HEK293T (cell line): ENCODE results near the gene DHDH.
"Not testable (repeated sequence)": the region's sequence is repeated elsewhere in the genome, so short reads cannot be mapped to it uniquely, and the experiment has no call there.

ENCODE experiments used
- CTCF ChIA-PET: fragments of 350-600 bp; formaldehyde crosslinking; extraction: SDS; loops from one replicate; lab custom pipeline; 2021; ENCODE audit warnings: antibody characterized with exemption, inconsistent platforms; lab: Yijun Ruan, JAX
- POLR2A ChIA-PET: fragments of 350-600 bp; formaldehyde crosslinking; extraction: SDS; loops from one replicate; lab custom pipeline; 2020; ENCODE audit warnings: antibody characterized with exemption, inconsistent platforms; lab: Yijun Ruan, JAX
- DNase-seq: peaks from one replicate; pipeline ENCODE4 v3.0.0; 2012; ENCODE audit warnings: mixed read lengths; ENCODE audit errors: extremely low spot score
- ARNT ChIP-seq: fragments of 450-650 bp; IDR thresholded peaks from 2 replicates; pipeline ENCODE4 v1.6.1; 2017; ENCODE audit warnings: mild to moderate bottlenecking
- BHLHE40 ChIP-seq: fragments of 450-650 bp; IDR thresholded peaks from 2 replicates; pipeline ENCODE4 v1.6.1; 2016; ENCODE audit warnings: mild to moderate bottlenecking, moderate library complexity, borderline replicate concordance
- CTBP1 ChIP-seq: fragments of 450-650 bp; IDR thresholded peaks from 2 replicates; pipeline ENCODE4 v1.6.1; 2016; ENCODE audit warnings: borderline replicate concordance
- ELF4 ChIP-seq: fragments of 450-650 bp; IDR thresholded peaks from 2 replicates; pipeline ENCODE4 v1.6.1; 2017; ENCODE audit warnings: antibody characterized with exemption
- FOXA1 ChIP-seq: fragments of 450-650 bp; IDR thresholded peaks from 2 replicates; pipeline ENCODE4 v1.6.1; 2016; ENCODE audit warnings: mild to moderate bottlenecking
- FOXK2 ChIP-seq: fragments of 450-650 bp; IDR thresholded peaks from 2 replicates; pipeline ENCODE4 v1.6.1; 2016; ENCODE audit warnings: mild to moderate bottlenecking
- FOXM1 ChIP-seq: fragments of 450-650 bp; IDR thresholded peaks from 2 replicates; pipeline ENCODE4 v1.6.1; 2017; ENCODE audit warnings: mild to moderate bottlenecking, borderline replicate concordance
- HDGF ChIP-seq: fragments of 450-650 bp; IDR thresholded peaks from 2 replicates; pipeline ENCODE4 v1.6.1; 2017; ENCODE audit warnings: antibody characterized with exemption, borderline replicate concordance
- L3MBTL2 ChIP-seq: fragments of 450-650 bp; conservative IDR thresholded peaks from 2 replicates; pipeline ENCODE4 v1.6.1; 2016; ENCODE audit warnings: mild to moderate bottlenecking
- LEF1 ChIP-seq: fragments of 450-650 bp; IDR thresholded peaks from 2 replicates; pipeline ENCODE4 v1.6.1; 2017; ENCODE audit warnings: mild to moderate bottlenecking, borderline replicate concordance
- NFRKB ChIP-seq: fragments of 450-650 bp; IDR thresholded peaks from 2 replicates; pipeline ENCODE4 v1.6.1; 2016; ENCODE audit warnings: mild to moderate bottlenecking, moderate library complexity
- SP1 ChIP-seq: fragments of 450-650 bp; IDR thresholded peaks from 2 replicates; pipeline ENCODE4 v1.6.1; 2017
- SUZ12 ChIP-seq: fragments of 450-650 bp; IDR thresholded peaks from 2 replicates; pipeline ENCODE4 v1.6.1; 2016; ENCODE audit warnings: mild to moderate bottlenecking
- TARDBP ChIP-seq: fragments of 450-650 bp; IDR thresholded peaks from 2 replicates; pipeline ENCODE4 v1.6.1; 2016
- ZNF384 ChIP-seq: fragments of 450-650 bp; IDR thresholded peaks from 2 replicates; pipeline ENCODE4 v1.6.1; 2016
- TF ChIP-seq, protein P1 (sequence below): fragments of 450-650 bp; IDR thresholded peaks from 2 replicates; pipeline ENCODE4 v1.6.1; 2016

DHDH gene

DNA sequence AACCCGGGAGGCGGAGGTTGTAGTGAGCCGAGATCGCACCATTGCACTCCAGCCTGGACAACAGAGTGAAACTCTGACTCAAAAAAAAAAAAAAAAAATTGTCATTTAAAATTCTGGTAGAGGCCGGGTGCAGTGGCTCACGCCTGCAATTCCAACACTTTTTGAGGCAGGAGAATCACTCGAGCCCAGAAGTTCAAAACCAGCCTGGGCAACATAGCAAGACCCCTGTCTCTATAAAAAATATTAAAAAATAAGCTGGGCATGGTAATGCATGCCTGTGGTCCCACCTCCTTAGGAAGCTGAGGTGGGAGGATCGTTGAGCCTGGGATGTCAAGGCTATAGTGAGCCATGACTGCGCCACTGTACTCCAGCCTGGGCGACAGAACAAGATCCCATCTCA lies 27.2 kb upstream of the DHDH start:
- ChIA-PET POLR2A (no interaction called here), CTCF (interaction anchor here (0.6 kb wide), 1 partner anchor 26 kb away, joined by 5 read pairs; no protein-coding TSS in a partner anchor)
- TF ChIP-seq ARNT: no peak
- TF ChIP-seq NFRKB: no peak
- no peak for TF ChIP-seq L3MBTL2
- TF ChIP-seq LEF1: no peak
- TF ChIP-seq BHLHE40: no peak
- TF ChIP-seq FOXK2: no peak
- no peak for TF ChIP-seq FOXA1
- no peak for TF ChIP-seq FOXM1
- no peak for TF ChIP-seq TARDBP
- DNase-seq: no peak

DNA sequence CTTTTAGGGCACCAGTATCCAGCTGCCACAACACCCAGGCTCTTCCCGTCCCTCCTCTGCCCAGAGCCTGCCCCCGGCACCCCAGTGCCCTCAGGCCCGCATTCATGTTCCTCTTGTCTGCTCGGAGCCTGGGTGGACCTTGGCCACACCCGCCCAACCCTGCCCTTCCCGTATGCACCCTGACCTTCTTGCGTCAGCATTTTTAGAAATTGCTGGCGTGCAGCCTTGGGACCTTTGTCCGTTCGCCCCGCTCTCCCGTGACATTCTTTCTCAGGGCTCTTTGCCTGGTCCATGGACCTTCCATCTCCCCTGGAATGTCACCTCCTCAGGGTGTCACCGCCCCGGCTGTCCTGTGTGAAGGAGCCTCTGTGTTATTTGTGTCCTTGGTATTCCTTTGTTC lies 25.8 kb upstream of the DHDH start:
- POLR2A ChIA-PET: no interaction called here
- TF ChIP-seq ZNF384 (no peak), SP1 (no peak), ELF4 (no peak), FOXA1 (no peak), NFRKB (no peak)
- DNase-seq: no peak
- CTCF ChIA-PET: no interaction called here

DNA sequence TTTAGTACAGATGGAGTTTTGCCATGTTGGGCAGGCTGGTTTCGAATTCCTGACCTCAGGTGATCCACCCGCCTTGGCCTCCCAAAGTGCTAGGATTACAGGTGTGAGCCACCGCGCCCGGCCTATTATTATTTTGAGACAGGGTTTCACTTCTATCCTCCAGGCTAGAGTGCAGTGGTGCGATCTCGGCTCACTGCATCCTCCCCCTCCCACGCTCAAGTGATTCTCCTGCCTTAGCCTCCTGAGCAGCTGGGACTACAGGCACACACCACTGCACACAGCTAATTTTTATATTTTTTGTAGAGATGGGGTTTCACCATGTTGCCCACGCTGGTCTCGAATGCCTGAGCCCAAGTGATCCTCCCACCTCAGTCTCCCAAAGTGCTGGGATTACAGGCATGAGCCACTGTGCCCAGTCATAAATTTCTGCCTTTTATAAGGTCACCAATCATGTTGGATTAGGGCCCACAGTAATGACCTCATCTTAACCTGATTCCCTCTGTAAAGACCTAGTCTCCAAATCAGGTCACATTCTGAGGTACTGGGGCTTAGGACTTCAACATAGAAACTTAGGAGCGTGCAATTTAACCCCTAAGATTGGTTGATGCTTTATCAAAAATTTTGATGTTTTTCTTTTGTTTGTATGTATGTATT lies 23.9 kb upstream of the DHDH start:
- DNase-seq, CTCF ChIA-PET: not testable (repeated sequence)
- POLR2A ChIA-PET: interaction anchor here (1.0 kb wide), 1 partner anchor 9 kb away, joined by 3 read pairs; the partner anchor contains the start of gene NUCB1

DNA sequence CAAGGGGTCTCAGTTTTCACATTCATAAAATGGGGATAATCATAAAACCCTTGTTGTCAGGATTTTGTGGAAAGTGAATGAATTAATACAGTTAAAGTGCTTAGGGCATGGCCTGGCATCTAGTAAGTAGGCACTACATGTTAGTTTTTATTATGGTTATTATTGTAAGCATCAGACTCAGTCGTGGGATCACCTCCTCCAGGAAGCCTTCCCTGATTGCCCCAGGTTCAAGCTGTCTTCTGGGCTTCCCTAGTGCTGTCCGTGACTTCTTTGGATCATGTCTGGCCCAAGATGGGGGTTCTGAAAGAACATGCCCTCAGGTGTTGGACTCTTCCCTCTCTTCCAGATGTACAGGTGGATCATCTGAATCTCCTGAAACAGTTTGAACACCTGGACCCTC lies 22.7 kb upstream of the DHDH start:
- POLR2A ChIA-PET: no interaction called here
- TF ChIP-seq TARDBP (no peak), ARNT (no peak), L3MBTL2 (no peak), FOXA1 (no peak), ELF4 (no peak), CTBP1 (no peak), HDGF (no peak)
- TF ChIP-seq, protein P1, sequence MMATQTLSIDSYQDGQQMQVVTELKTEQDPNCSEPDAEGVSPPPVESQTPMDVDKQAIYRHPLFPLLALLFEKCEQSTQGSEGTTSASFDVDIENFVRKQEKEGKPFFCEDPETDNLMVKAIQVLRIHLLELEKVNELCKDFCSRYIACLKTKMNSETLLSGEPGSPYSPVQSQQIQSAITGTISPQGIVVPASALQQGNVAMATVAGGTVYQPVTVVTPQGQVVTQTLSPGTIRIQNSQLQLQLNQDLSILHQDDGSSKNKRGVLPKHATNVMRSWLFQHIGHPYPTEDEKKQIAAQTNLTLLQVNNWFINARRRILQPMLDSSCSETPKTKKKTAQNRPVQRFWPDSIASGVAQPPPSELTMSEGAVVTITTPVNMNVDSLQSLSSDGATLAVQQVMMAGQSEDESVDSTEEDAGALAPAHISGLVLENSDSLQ: no peak
- CTCF ChIA-PET: interaction anchor here (0.6 kb wide), 1 partner anchor 15 kb away, joined by 6 read pairs; no protein-coding TSS in a partner anchor
- no peak for DNase-seq

DNA sequence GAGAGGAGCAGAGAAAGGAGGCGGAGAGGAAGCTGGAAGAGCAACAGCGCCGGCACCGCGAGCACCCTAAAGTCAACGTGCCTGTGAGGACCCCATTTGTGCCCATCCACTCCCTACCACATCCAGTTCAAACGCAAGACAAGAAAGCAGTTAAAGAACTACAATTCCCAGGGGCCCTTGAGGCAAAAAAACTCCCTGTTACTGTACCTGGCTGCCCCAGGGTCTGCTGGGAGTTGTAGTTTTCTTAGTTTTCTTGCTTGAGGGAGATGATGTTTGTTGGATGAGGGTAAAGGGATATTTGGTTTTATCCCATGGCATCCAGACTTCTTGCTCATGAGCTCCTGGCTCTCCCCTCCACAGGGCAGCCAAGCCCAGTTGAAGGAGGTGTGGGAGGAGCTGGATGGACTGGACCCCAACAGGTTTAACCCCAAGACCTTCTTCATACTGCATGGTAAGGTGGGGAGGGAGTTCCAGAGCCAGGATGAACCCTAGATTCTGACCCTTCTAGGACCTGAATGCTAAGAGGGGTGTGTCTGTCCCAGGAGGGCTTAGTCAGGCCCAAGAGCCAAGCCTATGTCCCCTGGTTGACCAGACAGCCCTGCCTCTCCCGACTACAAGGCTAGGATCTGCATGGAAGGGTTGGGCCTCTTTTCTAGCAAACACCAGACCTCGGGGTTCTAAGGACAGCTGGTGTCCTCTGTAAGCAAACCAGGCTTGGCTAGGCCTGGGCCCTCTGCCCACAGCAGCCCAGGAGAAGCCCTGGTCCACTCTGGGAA lies 20.2 kb upstream of the DHDH start:
- TF ChIP-seq FOXA1 (no peak), L3MBTL2 (peak; percentile 68), ELF4 (no peak), HDGF (no peak), SUZ12 (peak; percentile 93), FOXK2 (no peak), LEF1 (no peak), ARNT (no peak), ZNF384 (no peak), TARDBP (no peak), FOXM1 (no peak), NFRKB (no peak), CTBP1 (no peak), SP1 (no peak), BHLHE40 (no peak)
- TF ChIP-seq, protein P1: no peak
- CTCF ChIA-PET: no interaction called here

DNA sequence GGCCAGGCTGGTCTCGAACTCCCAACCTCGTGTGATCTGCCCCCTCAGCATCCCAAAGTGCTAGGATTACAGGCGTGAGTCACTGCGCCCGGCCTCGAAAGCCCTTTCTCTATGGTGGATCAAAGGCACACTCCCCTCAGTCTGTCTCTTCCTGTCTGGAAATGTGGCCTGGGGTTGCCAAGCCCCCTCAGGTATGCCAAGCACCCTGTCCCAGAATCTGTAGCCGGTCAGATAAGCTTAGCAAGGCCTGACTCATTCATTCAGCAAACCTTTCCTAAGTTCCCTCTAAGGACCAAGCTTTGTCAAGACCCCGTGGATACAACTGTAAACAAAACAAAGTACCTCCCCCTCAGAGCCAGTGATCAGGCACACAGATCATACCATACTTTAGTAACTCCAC lies 19.3 kb upstream of the DHDH start:
- ChIA-PET CTCF (no interaction called here), POLR2A (no interaction called here)
- TF ChIP-seq L3MBTL2: no peak
- TF ChIP-seq NFRKB: no peak
- no peak for TF ChIP-seq BHLHE40
- no peak for TF ChIP-seq FOXM1
- no peak for TF ChIP-seq SUZ12
- TF ChIP-seq FOXK2: no peak
- TF ChIP-seq ELF4: no peak
- TF ChIP-seq ARNT: no peak
- no peak for TF ChIP-seq LEF1
- TF ChIP-seq SP1: no peak
- TF ChIP-seq ZNF384: no peak
- no peak for DNase-seq

More for the DNA sequence above, 20.2 kb upstream of the DHDH start:
- POLR2A ChIA-PET: no interaction called here
- no peak for DNase-seq

DNA sequence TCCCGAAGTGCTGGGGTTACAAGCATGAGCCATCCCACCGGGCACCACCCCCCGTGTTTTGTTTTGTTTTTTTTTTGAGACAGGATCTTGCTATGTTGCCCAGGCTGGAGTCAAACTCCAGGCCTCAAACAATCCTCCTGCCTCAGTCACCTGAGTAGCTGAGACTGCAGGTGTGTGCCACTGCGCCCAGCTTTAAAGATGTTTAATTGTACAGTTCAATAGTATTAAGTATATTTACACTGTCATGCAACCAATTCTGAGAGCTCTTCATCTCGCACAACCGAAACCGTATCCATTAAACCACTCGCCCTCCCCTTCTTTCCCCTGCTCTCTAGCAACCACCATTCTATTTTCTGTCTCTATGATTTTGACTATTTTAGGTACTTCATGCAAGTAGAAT lies 17.7 kb upstream of the DHDH start:
- ChIA-PET POLR2A (interaction anchor here (1.3 kb wide), 1 partner anchor 8 kb away, joined by 3 read pairs; no protein-coding TSS in a partner anchor), CTCF (no interaction called here)
- DNase-seq: no peak
- no peak for TF ChIP-seq ZNF384
- no peak for TF ChIP-seq FOXK2
